MCF 10A (cell line): ENCODE measurements around the gene TESPA1. TPM values are rescaled to one million over a fixed set of nuclear protein-coding genes. Genes with fewer than 3 reads are reported as not detected.
"Not testable (repeated sequence)": the region's sequence is repeated elsewhere in the genome, so short reads cannot be mapped to it uniquely, and the experiment has no call there.

Experiments used
- BruUV-seq: library from RNA; stranded (reverse); fragments of 400-500 nt; replicated peaks from 2 replicates; lab custom pipeline; 2021; lab: Mats Ljungman, UMichigan
- CTCF ChIA-PET: fragments of 300-600 bp; sonication (Branson Sonifier 250); formaldehyde crosslinking; extraction: SDS; loops from one replicate; lab custom pipeline; 2021; ENCODE audit warnings: antibody characterized with exemption, inconsistent platforms; lab: Yijun Ruan, JAX
- POLR2A ChIA-PET: fragments of 300-600, 350-650 bp; sonication (Branson Sonifier 250); formaldehyde crosslinking; extraction: SDS; loops from one replicate; lab custom pipeline; 2020; ENCODE audit warnings: antibody characterized with exemption, inconsistent platforms; lab: Yijun Ruan, JAX
- DNase-seq: peaks from one replicate; pipeline ENCODE4 v3.0.0-alpha.2; 2018; ENCODE audit not compliant: unreplicated experiment
- H3K27ac Mint-ChIP-seq: one replicate; pipeline ENCODE4 v1.8.0; 2022; ENCODE audit warnings: mild to moderate bottlenecking, low read depth, mixed read lengths; ENCODE audit not compliant: unreplicated experiment
- H3K27me3 Mint-ChIP-seq: one replicate; pipeline ENCODE4 v1.8.0; 2022; ENCODE audit warnings: mixed read lengths; ENCODE audit not compliant: insufficient read depth, unreplicated experiment
- H3K36me3 Mint-ChIP-seq: one replicate; pipeline ENCODE4 v1.8.0; 2022; ENCODE audit warnings: mild to moderate bottlenecking, moderate library complexity, mixed read lengths; ENCODE audit not compliant: insufficient read depth, unreplicated experiment
- H3K4me1 Mint-ChIP-seq: one replicate; pipeline ENCODE4 v1.8.0; 2022; ENCODE audit warnings: mixed read lengths; ENCODE audit not compliant: insufficient read depth, unreplicated experiment
- H3K4me3 Mint-ChIP-seq: one replicate; pipeline ENCODE4 v1.8.0; 2022; ENCODE audit warnings: mild to moderate bottlenecking, moderate library complexity, mixed read lengths; ENCODE audit not compliant: unreplicated experiment
- H3K9me3 Mint-ChIP-seq: one replicate; pipeline ENCODE4 v1.8.0; 2022; ENCODE audit warnings: mixed read lengths; ENCODE audit not compliant: unreplicated experiment
- intact Hi-C: fragments of 100-400 bp; cut with micrococcal nuclease; formaldehyde crosslinking; loops from 2 replicates; pipeline ENCODE4 v1.14.1; 2022
- total RNA-seq: library from RNA; stranded (reverse); gene quantifications from 2 replicates; pipeline ENCODE4 v1.2.3, GENCODE V29; 2022
- TF ChIP-seq, protein P1 (sequence below): fragments of 200-600 bp; IDR thresholded peaks from one replicate; pipeline ENCODE4 v1.8.0; 2022; ENCODE audit warnings: antibody characterized with exemption, mild to moderate bottlenecking; ENCODE audit not compliant: unreplicated experiment

TESPA1 gene
- total RNA-seq, 1 experiment from 2014 or later, result not detected

DNA sequence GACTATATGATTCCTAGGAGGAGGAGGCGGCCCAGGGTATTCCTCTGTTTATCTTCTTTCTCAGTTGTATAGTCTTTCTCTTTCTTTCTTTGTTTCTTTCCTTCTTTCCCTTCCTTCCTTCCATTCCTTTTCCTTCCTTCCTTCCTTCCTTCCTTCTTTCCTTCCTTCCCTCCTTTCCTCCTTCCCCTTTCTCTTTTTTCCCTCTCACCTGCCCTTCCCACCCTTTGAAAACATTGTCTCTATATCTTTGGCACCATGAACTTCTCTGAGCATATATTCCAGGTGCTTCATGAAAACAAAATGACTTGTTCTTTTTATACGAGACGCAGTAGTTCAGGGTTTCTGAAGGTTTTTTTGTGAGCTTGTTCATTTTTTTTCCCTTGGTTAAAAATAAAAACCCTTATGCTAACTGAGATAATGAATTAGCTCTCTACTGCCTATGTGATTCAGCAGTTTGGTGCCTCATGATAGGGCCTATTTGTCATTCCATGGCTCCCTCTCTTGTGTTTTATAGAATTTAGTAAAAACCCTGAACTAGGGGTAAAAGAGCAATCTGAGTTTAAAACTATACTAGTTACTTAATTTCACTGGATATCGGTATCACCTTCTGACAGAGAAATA, 3.2 kb upstream of the TESPA1 start:
- H3K27me3 Mint-ChIP-seq, result peaks cover 79% of the 10 kb centered on the region
- no TSS peak for BruUV-seq
- POLR2A ChIA-PET, result interaction anchor here (0.6 kb wide), 1 partner anchor 434 kb away, joined by 4 read pairs; no protein-coding TSS in a partner anchor
- no peak for DNase-seq
- CTCF ChIA-PET, result interaction anchor here (0.6 to 1.5 kb wide), 3 partner anchors 9 to 90 kb away, joined by 3 to 4 read pairs (median 4); no protein-coding TSS in a partner anchor
- TF ChIP-seq, protein P1, sequence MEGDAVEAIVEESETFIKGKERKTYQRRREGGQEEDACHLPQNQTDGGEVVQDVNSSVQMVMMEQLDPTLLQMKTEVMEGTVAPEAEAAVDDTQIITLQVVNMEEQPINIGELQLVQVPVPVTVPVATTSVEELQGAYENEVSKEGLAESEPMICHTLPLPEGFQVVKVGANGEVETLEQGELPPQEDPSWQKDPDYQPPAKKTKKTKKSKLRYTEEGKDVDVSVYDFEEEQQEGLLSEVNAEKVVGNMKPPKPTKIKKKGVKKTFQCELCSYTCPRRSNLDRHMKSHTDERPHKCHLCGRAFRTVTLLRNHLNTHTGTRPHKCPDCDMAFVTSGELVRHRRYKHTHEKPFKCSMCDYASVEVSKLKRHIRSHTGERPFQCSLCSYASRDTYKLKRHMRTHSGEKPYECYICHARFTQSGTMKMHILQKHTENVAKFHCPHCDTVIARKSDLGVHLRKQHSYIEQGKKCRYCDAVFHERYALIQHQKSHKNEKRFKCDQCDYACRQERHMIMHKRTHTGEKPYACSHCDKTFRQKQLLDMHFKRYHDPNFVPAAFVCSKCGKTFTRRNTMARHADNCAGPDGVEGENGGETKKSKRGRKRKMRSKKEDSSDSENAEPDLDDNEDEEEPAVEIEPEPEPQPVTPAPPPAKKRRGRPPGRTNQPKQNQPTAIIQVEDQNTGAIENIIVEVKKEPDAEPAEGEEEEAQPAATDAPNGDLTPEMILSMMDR, result no peak
- H3K27ac Mint-ChIP-seq, result no peak overlapping the region
- peaks cover 5% of the 10 kb centered on the region for H3K36me3 Mint-ChIP-seq
- peaks cover 5% of the 10 kb centered on the region for H3K4me1 Mint-ChIP-seq
- H3K9me3 Mint-ChIP-seq, result no peaks in the 10 kb centered on the region
- intact Hi-C loops, result no loop called here
- H3K4me3 Mint-ChIP-seq, result no peak overlapping the region

DNA sequence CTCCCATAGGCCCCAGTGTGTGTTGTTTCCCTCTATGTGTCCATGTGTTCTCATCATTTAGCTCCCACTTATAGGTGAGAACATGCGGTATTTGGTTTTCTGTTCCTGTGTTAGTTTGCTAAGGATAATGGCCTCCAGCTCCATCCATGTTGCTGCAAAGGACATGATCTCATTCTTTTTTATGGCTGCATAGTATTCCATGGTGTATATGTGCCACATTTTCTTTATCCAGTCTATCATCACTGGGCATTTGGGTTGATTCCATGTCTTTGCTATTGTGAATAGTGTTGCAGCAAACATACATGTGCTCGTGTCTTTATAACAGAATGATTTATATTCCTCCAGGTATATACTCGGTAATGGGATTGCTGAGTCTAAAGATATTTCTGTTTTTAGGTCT, 2.2 kb upstream of the TESPA1 start:
- DNase-seq, intact Hi-C loops, H3K27ac Mint-ChIP-seq, H3K4me3 Mint-ChIP-seq, H3K4me1 Mint-ChIP-seq, BruUV-seq, H3K36me3 Mint-ChIP-seq, H3K9me3 Mint-ChIP-seq: not testable (repeated sequence)
- ChIA-PET CTCF (interaction anchor here (0.6 to 2.3 kb wide), 6 partner anchors 9 to 237 kb away, joined by 3 to 10 read pairs (median 4); no protein-coding TSS in a partner anchor), POLR2A (interaction anchor here (1.1 kb wide), 1 partner anchor 11 kb away, joined by 3 read pairs; no protein-coding TSS in a partner anchor)
- peaks cover 87% of the 10 kb centered on the region for H3K27me3 Mint-ChIP-seq

DNA sequence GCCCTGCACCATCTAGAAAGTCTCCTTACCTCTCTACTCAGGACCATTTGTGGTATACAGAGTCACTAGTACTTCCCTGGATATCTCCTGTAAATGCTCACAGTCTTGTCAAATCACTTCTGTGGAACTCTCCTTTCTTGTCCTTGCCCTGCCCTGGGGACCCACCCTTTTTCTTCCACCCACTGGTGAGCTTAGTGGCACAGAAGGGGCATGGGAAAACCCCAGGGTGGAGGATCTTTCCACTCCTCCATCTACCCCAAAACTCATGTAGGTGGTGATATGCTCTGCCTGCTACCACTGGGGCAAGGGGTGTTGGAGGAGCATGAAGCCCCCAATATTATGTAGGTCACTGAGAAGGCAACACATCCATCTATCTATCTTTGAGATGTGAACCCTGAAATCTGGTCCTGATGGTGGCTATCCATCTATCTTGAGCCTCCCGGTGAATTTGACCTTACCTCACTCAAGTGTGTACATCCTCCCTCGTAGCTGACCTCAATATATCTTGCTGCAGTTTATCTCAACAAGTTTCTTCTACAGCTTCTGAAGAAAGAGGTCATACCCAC, 943 bp downstream of the TESPA1 start:
- Mint-ChIP-seq H3K27ac (no peak overlapping the region), H3K36me3 (no peaks in the 10 kb centered on the region), H3K4me1 (no peaks in the 10 kb centered on the region), H3K4me3 (no peak overlapping the region), H3K9me3 (no peaks in the 10 kb centered on the region), H3K27me3 (peaks cover 68% of the 10 kb centered on the region)
- DNase-seq, result no peak
- no TSS peak for BruUV-seq
- CTCF ChIA-PET, result interaction anchor here (1.0 to 4.2 kb wide), 4 partner anchors 9 to 91 kb away, joined by 3 to 27 read pairs (median 6); no protein-coding TSS in a partner anchor
- intact Hi-C loops, result no loop called here
- TF ChIP-seq, protein P1, result no peak
- POLR2A ChIA-PET, result no interaction called here

GRCh38 chr12:54981796-54982195, 2.8 kb downstream of the TESPA1 start:
- intact Hi-C loops, result no loop called here
- DNase-seq, result no peak
- TF ChIP-seq, protein P1, result no peak
- CTCF ChIA-PET, result interaction anchor here (0.6 to 4.2 kb wide), 3 partner anchors 8 to 232 kb away, joined by 4 to 27 read pairs (median 6); no protein-coding TSS in a partner anchor
- Mint-ChIP-seq H3K9me3 (no peaks in the 10 kb centered on the region), H3K4me3 (no peak overlapping the region), H3K27ac (no peak overlapping the region), H3K27me3 (peaks cover 61% of the 10 kb centered on the region), H3K36me3 (no peaks in the 10 kb centered on the region), H3K4me1 (no peaks in the 10 kb centered on the region)
- no TSS peak for BruUV-seq
- POLR2A ChIA-PET, result interaction anchor here (1.0 kb wide), 1 partner anchor 121 kb away, joined by 3 read pairs; no protein-coding TSS in a partner anchor
